Gastroesophageal sphincter (tissue), 4 donors: ENCODE results near the gene PLEKHA8. TPM values are rescaled to one million over a fixed set of nuclear protein-coding genes. Genes with fewer than 3 reads are reported as not detected.

Experiments
- ATAC-seq: fragments of 150-250 bp; one replicate; pipeline ENCODE4 v1.9.1; 2016; ENCODE audit warnings: mild to moderate bottlenecking, moderate library complexity
- H3K27ac ChIP-seq, 4 donors: fragments of 200-600 bp; sonication (generic) in 3 of 4; 1 replicate in 3 of 4; 2 replicates in 1 of 4; pipeline ENCODE4 v1.5.1; 2016 to 2019
- H3K27me3 ChIP-seq: fragments of 200-600 bp; sonication (generic); one replicate; pipeline ENCODE4 v1.5.1; 2019
- H3K36me3 ChIP-seq, 2 donors: fragments of 200-600 bp; sonication (generic); one replicate each; pipeline ENCODE4 v1.5.1; 2019; ENCODE audit warnings: control low read depth in 1 of 2
- H3K4me1 ChIP-seq, 3 donors: fragments of 200-600 bp; sonication (generic); 1 replicate in 2 of 3; 2 replicates in 1 of 3; pipeline ENCODE4 v1.5.1; 2016 to 2019; ENCODE audit warnings: control low read depth in 2 of 3
- H3K4me3 ChIP-seq, 2 donors: fragments of 200-600 bp; sonication (generic); one replicate each; pipeline ENCODE4 v1.5.1; 2019; ENCODE audit warnings: mild to moderate bottlenecking in 1 of 2, moderate library complexity in 1 of 2
- H3K9me3 ChIP-seq, 3 donors: fragments of 200-600 bp; sonication (generic); one replicate each; pipeline ENCODE4 v1.5.1; 2017 to 2019; ENCODE audit warnings: control low read depth in 2 of 3
- EP300 ChIP-seq: sonication (generic); formaldehyde crosslinking; IDR thresholded peaks from one replicate; pipeline ENCODE4 v1.6.1; 2017; ENCODE audit warnings: antibody characterized with exemption, mild to moderate bottlenecking
- POLR2A ChIP-seq, 2 donors: fragments of 450-650 bp; IDR thresholded peaks; one replicate each; pipeline ENCODE4 v1.6.1; 2017; ENCODE audit warnings: antibody characterized with exemption in 2 of 2, mild to moderate bottlenecking in 2 of 2, moderate library complexity in 1 of 2
- POLR2AphosphoS5 ChIP-seq: sonication (generic); formaldehyde crosslinking; IDR thresholded peaks from one replicate; pipeline ENCODE4 v1.6.1; 2017; ENCODE audit warnings: antibody characterized with exemption
- WGBS, 2 donors: methylation state at CpG; one replicate each; pipeline ENCODE4 v1.1.5; 2018; ENCODE audit warnings: low coverage in 1 of 2; 5-methylcytosine and 5-hydroxymethylcytosine counted together
- total RNA-seq, 4 donors: library from RNA; depleted of rRNA; stranded (reverse); fragments of >200 nt; gene quantifications; one replicate each; pipeline ENCODE4 v1.1.0, GENCODE V29; 2016
- TF ChIP-seq, protein P1 (sequence below), 4 experiments: fragments of 200-600 bp in 2 of 4; fragments of 450-650 bp in 2 of 4; sonication (generic) in 1 of 4; IDR thresholded peaks; one replicate each; pipeline ENCODE4 v1.5.1; 2017 to 2019; ENCODE audit warnings: antibody characterized with exemption in 4 of 4, mild to moderate bottlenecking in 2 of 4, moderate library complexity in 2 of 4

Gene PLEKHA8
- total RNA-seq, 4 donors from 2014 or later = 7.5 to 16.3 (median 11.4) TPM

DNA sequence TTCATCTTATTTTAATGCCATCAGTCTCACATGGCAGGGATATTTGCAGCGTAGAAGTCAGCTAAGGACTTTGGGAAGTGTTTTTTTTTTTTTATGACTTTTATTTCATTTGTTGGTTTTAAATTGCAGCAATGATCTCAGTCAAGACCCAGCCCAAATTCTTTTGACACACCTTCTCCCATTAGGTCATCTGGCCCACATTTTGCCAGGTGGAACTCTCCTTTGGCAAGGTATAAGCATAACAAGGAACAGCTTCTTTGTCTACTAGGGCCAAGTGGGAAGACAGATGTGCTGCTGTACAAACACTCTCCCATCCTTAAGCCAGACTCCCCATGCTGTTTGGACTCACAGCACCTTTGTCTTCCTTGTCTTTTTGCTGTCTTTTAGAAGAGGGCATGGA, 41.8 kb downstream of the PLEKHA8 start:
- Histone ChIP-seq H3K27ac (no peak overlapping the region), H3K9me3 (no peaks in the 10 kb centered on the region), H3K27me3 (no peaks in the 10 kb centered on the region), H3K4me3 (no peak overlapping the region), H3K36me3 (peaks cover 0 to 23% of the 10 kb centered on the region in 2 donors), H3K4me1 (peaks cover 0 to 9% (median 3%) of the 10 kb centered on the region in 3 donors)
- no peak for TF ChIP-seq POLR2AphosphoS5
- TF ChIP-seq, protein P1, sequence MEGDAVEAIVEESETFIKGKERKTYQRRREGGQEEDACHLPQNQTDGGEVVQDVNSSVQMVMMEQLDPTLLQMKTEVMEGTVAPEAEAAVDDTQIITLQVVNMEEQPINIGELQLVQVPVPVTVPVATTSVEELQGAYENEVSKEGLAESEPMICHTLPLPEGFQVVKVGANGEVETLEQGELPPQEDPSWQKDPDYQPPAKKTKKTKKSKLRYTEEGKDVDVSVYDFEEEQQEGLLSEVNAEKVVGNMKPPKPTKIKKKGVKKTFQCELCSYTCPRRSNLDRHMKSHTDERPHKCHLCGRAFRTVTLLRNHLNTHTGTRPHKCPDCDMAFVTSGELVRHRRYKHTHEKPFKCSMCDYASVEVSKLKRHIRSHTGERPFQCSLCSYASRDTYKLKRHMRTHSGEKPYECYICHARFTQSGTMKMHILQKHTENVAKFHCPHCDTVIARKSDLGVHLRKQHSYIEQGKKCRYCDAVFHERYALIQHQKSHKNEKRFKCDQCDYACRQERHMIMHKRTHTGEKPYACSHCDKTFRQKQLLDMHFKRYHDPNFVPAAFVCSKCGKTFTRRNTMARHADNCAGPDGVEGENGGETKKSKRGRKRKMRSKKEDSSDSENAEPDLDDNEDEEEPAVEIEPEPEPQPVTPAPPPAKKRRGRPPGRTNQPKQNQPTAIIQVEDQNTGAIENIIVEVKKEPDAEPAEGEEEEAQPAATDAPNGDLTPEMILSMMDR (IDR thresholded peaks at IDR 0.05) = no peak
- no peak for TF ChIP-seq POLR2A (IDR thresholded peaks at IDR 0.05)
- TF ChIP-seq EP300 = no peak
- ATAC-seq = no peak
- WGBS, 2 donors = 0% methylated on average over 1 of the region's 1 CpG; no CpG with 5 or more reads in 1 of the 2 donors

GRCh38 chr7:30072735-30073134, 44.5 kb downstream of the PLEKHA8 start:
- Histone ChIP-seq H3K27ac (no peak overlapping the region), H3K27me3 (no peaks in the 10 kb centered on the region), H3K9me3 (no peaks in the 10 kb centered on the region), H3K36me3 (peaks cover 0 to 15% of the 10 kb centered on the region in 2 donors), H3K4me1 (peaks cover 0 to 8% (median 3%) of the 10 kb centered on the region in 3 donors), H3K4me3 (no peak overlapping the region)
- TF ChIP-seq POLR2AphosphoS5 (no peak), POLR2A (IDR thresholded peaks at IDR 0.05) (no peak), EP300 (no peak)
- TF ChIP-seq, protein P1 (IDR thresholded peaks at IDR 0.05) = no peak
- ATAC-seq = no peak
- 96 to 100% methylated on average over 1 of the region's 1 CpG for WGBS, 2 donors

DNA sequence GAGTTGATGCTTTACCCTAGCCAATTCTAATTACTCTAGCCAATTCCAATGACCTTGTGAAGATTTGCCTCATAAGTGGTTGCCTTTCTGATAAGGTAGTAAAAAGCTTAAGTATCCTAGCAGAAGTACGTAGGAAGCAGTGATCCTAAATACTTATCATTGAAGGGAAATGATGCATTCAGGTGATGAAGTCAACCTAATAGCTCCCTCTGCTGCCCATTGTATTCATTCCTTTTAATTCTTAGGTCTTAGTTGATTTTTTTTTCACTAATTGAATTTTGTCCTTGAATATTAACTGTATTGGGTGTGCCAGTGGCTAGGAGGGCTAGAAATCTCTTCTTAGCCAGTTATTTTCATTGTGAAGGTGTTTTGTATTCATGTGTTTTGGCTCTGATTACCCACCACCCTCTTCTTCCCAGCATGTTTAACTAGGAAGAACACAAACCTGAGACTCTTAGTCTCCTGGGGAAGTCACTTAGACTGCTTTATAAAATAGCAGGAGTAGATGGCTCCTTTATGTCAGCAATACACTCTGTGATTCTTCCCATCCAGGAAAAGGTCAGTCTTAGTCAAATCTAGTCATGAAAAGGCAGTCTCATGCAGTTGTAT, 46.3 kb downstream of the PLEKHA8 start:
- Histone ChIP-seq H3K27me3 (no peaks in the 10 kb centered on the region), H3K4me3 (no peak overlapping the region), H3K36me3 (peaks cover 0 to 33% of the 10 kb centered on the region in 2 donors), H3K9me3 (no peaks in the 10 kb centered on the region), H3K4me1 (no peaks in the 10 kb centered on the region), H3K27ac (no peak overlapping the region)
- ATAC-seq = no peak
- 10 to 38% methylated on average over 1 of the region's 1 CpG for WGBS, 2 donors
- TF ChIP-seq POLR2AphosphoS5 (no peak), EP300 (no peak)
- TF ChIP-seq, protein P1 (IDR thresholded peaks at IDR 0.05) = peak in 3 of 4 experiments; percentile 28 to 36 (median 29)

DNA sequence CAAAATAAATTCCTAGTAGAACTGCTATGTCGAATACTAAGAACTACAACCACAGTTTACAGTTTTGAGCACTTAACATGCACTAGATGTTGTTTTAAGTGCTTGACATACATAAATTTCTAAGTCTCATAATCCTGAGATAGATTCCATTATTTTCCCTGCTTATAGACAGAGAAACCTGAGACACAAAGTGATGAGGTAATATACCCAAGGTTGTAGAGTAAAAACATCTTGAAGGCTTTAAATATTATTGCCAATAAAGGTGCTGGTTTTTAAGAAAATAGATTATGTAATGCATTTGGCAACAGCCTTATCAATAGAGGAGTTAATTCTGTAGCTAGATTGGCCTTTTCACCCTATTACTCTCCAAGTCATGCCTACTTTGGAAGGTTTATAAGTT, 48.2 kb downstream of the PLEKHA8 start:
- 88 to 96% methylated on average over 1 of the region's 1 CpG for WGBS, 2 donors
- H3K9me3 ChIP-seq = no peaks in the 10 kb centered on the region
- ATAC-seq = no peak
- H3K4me1 ChIP-seq = no peaks in the 10 kb centered on the region
- TF ChIP-seq EP300 = no peak
- TF ChIP-seq POLR2A (IDR thresholded peaks at IDR 0.05) = no peak
- H3K4me3 ChIP-seq = no peak overlapping the region
- H3K36me3 ChIP-seq = peaks cover 0 to 36% of the 10 kb centered on the region in 2 donors
- no peak overlapping the region for H3K27ac ChIP-seq
- H3K27me3 ChIP-seq = no peaks in the 10 kb centered on the region

GRCh38 chr7:30078280-30078679, 50.1 kb downstream of the PLEKHA8 start:
- 100% methylated on average over 3 of the region's 3 CpGs for WGBS, 2 donors
- Histone ChIP-seq H3K27ac (no peak overlapping the region), H3K4me3 (no peak overlapping the region), H3K9me3 (no peaks in the 10 kb centered on the region), H3K4me1 (no peaks in the 10 kb centered on the region), H3K27me3 (no peaks in the 10 kb centered on the region), H3K36me3 (peaks cover 0 to 32% of the 10 kb centered on the region in 2 donors)
- ATAC-seq = no peak
- TF ChIP-seq EP300 (no peak), POLR2AphosphoS5 (no peak), POLR2A (IDR thresholded peaks at IDR 0.05) (no peak)
- TF ChIP-seq, protein P1 (IDR thresholded peaks at IDR 0.05) = no peak
